ENCODE results near the gene SYNGR3.

Gene SYNGR3

GRCh38 chr16:1998360-1998835, 8.6 kb downstream of the SYNGR3 start:
- no peak for DNase-seq (ENCODE audit: low read depth)
- no peak overlapping the region for H3K4me3 ChIP-seq (ENCODE audit: control insufficient read depth, low read depth, low read length)
- TF ChIP-seq CTCF (conservative IDR thresholded peaks at IDR 0.05; ENCODE audit: control insufficient read depth, insufficient read depth, low read depth, low read length), result no peak

- no peak overlapping the region for H3K4me3 ChIP-seq (ENCODE audit: control insufficient read depth, low read depth, low read length)
- no peak for TF ChIP-seq CTCF (conservative IDR thresholded peaks at IDR 0.05; ENCODE audit: control insufficient read depth, insufficient read depth, low read depth, low read length)
These were observed 9.4 kb downstream of the SYNGR3 start for GRCh38 chr16:1998852-1999801.

GRCh38 chr16:1999866-2000514, 10.2 kb downstream of the SYNGR3 start:
- DNase-seq (ENCODE audit: low read depth), result no peak
- TF ChIP-seq CTCF (conservative IDR thresholded peaks at IDR 0.05; ENCODE audit: control insufficient read depth, insufficient read depth, low read depth, low read length), result no peak
- H3K4me3 ChIP-seq (ENCODE audit: control insufficient read depth, low read depth, low read length), result no peak overlapping the region

More at GRCh38 chr16:1998852-1999801, 9.4 kb downstream of the SYNGR3 start:
- no peak for DNase-seq (ENCODE audit: low read depth)

GRCh38 chr16:2001035-2001434, 11.3 kb downstream of the SYNGR3 start:
- no peak overlapping the region for H3K4me3 ChIP-seq (ENCODE audit: control insufficient read depth, low read depth, low read length)
- no peak for DNase-seq (ENCODE audit: low read depth)
- TF ChIP-seq CTCF (conservative IDR thresholded peaks at IDR 0.05; ENCODE audit: control insufficient read depth, insufficient read depth, low read depth, low read length), result no peak

- H3K4me3 ChIP-seq (ENCODE audit: control insufficient read depth, low read depth, low read length), result no peak overlapping the region
- no peak for DNase-seq (ENCODE audit: low read depth)
- no peak for TF ChIP-seq CTCF (conservative IDR thresholded peaks at IDR 0.05; ENCODE audit: control insufficient read depth, insufficient read depth, low read depth, low read length)
These were observed 11.9 kb downstream of the SYNGR3 start for GRCh38 chr16:2001456-2002355.

Measured in fibroblast of mammary gland (primary cell).